NCI-H510A (cell line): Measurements from ENCODE around the gene EEF2K.
A peak's percentile ranks its signal among the peaks of the same experiment; 100 is the strongest.
"Not testable (repeated sequence)": the region's sequence is repeated elsewhere in the genome, so short reads cannot be mapped to it uniquely, and the experiment has no call there.

ENCODE experiments used
- DNase-seq: peaks from one replicate; lab custom pipeline; 2025; lab: John Stamatoyannopoulos, UW

The EEF2K gene

GRCh38 chr16:22296225-22297113 is 90.4 kb downstream of the EEF2K start:
- peak; percentile 4 for DNase-seq

GRCh38 chr16:22297114-22297870 is 91.2 kb downstream of the EEF2K start, which contains the start of gene POLR3E:
Gene POLR3E, plus strand, starts transcription at chr16:22297409. Its CDS starts 5,560 bp downstream, at chr16:22302969.
- DNase-seq, result peak; percentile 93

- DNase-seq, result peak; percentile 49
Measured at GRCh38 chr16:22297871-22298733, 92.0 kb downstream of the EEF2K start.

- no peak for DNase-seq
Measured at GRCh38 chr16:22299036-22299435, 93.0 kb downstream of the EEF2K start.

- peak; percentile 24 for DNase-seq
Measured at GRCh38 chr16:22300427-22301071, 94.5 kb downstream of the EEF2K start.

GRCh38 chr16:22301423-22301822 is 95.3 kb downstream of the EEF2K start:
- DNase-seq, result not testable (repeated sequence)

- DNase-seq, result no peak
Measured at GRCh38 chr16:22302776-22303363, 96.8 kb downstream of the EEF2K start.

- DNase-seq, result no peak
Measured at GRCh38 chr16:22304411-22304810, 98.3 kb downstream of the EEF2K start.

GRCh38 chr16:22306788-22307187 is 100.7 kb downstream of the EEF2K start:
- no peak for DNase-seq

- DNase-seq, result no peak
Measured at GRCh38 chr16:22307838-22308237, 101.8 kb downstream of the EEF2K start.

GRCh38 chr16:22308824-22309520 is 102.9 kb downstream of the EEF2K start:
- no peak for DNase-seq

- no peak for DNase-seq
Measured at GRCh38 chr16:22311520-22311919, 105.4 kb downstream of the EEF2K start.

- no peak for DNase-seq
Measured at GRCh38 chr16:22312897-22313781, 107.1 kb downstream of the EEF2K start.

- no peak for DNase-seq
Measured at GRCh38 chr16:22313876-22314470, 107.9 kb downstream of the EEF2K start.

- no peak for DNase-seq
Measured at GRCh38 chr16:22314661-22315626, 108.9 kb downstream of the EEF2K start.

- DNase-seq, result no peak
Measured at GRCh38 chr16:22315979-22316378, 109.9 kb downstream of the EEF2K start.

- no peak for DNase-seq
Measured at GRCh38 chr16:22316411-22316811, 110.3 kb downstream of the EEF2K start.

GRCh38 chr16:22317001-22317530 is 111.0 kb downstream of the EEF2K start:
- DNase-seq, result no peak
